Hepatocyte (in vitro differentiated cells): Measurements from ENCODE around the gene MLPH. TPM values are rescaled to one million over a fixed set of nuclear protein-coding genes. Genes with fewer than 3 reads are reported as not detected.

Experiments used
- DNase-seq: peaks from one replicate; pipeline ENCODE4 v3.0.0-alpha.2; 2016; ENCODE audit warnings: low spot score
- H2AFZ ChIP-seq: fragments of 200-600 bp; sonication (generic); 2 replicates; pipeline ENCODE4 v1.6.0; 2016; ENCODE audit warnings: antibody characterized with exemption, mild to moderate bottlenecking
- H3K27ac ChIP-seq: fragments of 200-600 bp; sonication (generic); 2 replicates; pipeline ENCODE4 v1.5.1; 2016; ENCODE audit warnings: mild to moderate bottlenecking
- H3K27me3 ChIP-seq: fragments of 200-600 bp; sonication (generic); 2 replicates; pipeline ENCODE4 v1.6.1; 2016
- H3K36me3 ChIP-seq: fragments of 200-600 bp; sonication (generic); replicated peaks from 2 replicates; pipeline ENCODE4 v1.5.1; 2016; ENCODE audit warnings: low read depth; ENCODE audit not compliant: insufficient read depth
- H3K4me1 ChIP-seq: fragments of 200-600 bp; sonication (generic); 2 replicates; pipeline ENCODE4 v1.5.1; 2016; ENCODE audit warnings: mild to moderate bottlenecking, moderate library complexity; ENCODE audit not compliant: insufficient read depth
- H3K4me2 ChIP-seq: fragments of 200-600 bp; sonication (generic); 2 replicates; pipeline ENCODE4 v1.6.0; 2016
- H3K4me3 ChIP-seq: fragments of 200-600 bp; sonication (generic); 2 replicates; pipeline ENCODE4 v1.5.1; 2016; ENCODE audit warnings: mild to moderate bottlenecking
- H3K79me2 ChIP-seq: fragments of 200-600 bp; sonication (generic); 2 replicates; pipeline ENCODE4 v1.6.0; 2017; ENCODE audit warnings: mild to moderate bottlenecking
- H3K9me2 ChIP-seq: fragments of 200-600 bp; sonication (generic); replicated peaks from 2 replicates; pipeline ENCODE4 v1.6.0; 2017; ENCODE audit warnings: mild to moderate bottlenecking; ENCODE audit not compliant: insufficient read depth
- H3K9me3 ChIP-seq: fragments of 200-600 bp; sonication (generic); 2 replicates; pipeline ENCODE4 v1.5.1; 2016; ENCODE audit warnings: low read depth, mild to moderate bottlenecking
- H4K20me1 ChIP-seq: fragments of 200-600 bp; sonication (generic); 2 replicates; pipeline ENCODE4 v1.6.0; 2016; ENCODE audit warnings: mild to moderate bottlenecking; ENCODE audit not compliant: insufficient read depth, poor library complexity, severe bottlenecking
- CTCF ChIP-seq: fragments of 200-600 bp; sonication (generic); IDR thresholded peaks from 2 replicates; pipeline ENCODE4 v1.5.1; 2016; ENCODE audit warnings: antibody characterized with exemption, mild to moderate bottlenecking; ENCODE audit not compliant: poor library complexity
- EZH2 ChIP-seq: fragments of 200-600 bp; sonication (generic); IDR thresholded peaks from 2 replicates; pipeline ENCODE4 v1.6.1; 2016; ENCODE audit warnings: antibody characterized with exemption, mild to moderate bottlenecking, borderline replicate concordance
- EZH2phosphoT487 ChIP-seq: fragments of 200-600 bp; sonication (generic); IDR thresholded peaks from one replicate; pipeline ENCODE4 v1.6.1; 2018; ENCODE audit warnings: antibody characterized with exemption, mild to moderate bottlenecking, low read depth, moderate library complexity; ENCODE audit not compliant: unreplicated experiment, severe bottlenecking
- WGBS: methylation state at CpG from one replicate; pipeline ENCODE4 v1.1.6; 2016; ENCODE audit warnings: low lambda C conversion rate; ENCODE audit errors: missing lambda C conversion rate; 5-methylcytosine and 5-hydroxymethylcytosine counted together
- polyA plus RNA-seq: library from polyadenylated mRNA; unstranded; fragments of >200 nt; fragmentation: Nextera tagmentation; extraction: Ambion mirVana; gene quantifications from 2 replicates; pipeline ENCODE4 v1.2.1, GENCODE V29; 2016
- total RNA-seq: library from RNA; depleted of rRNA; stranded (reverse); fragments of >200 nt; gene quantifications from 2 replicates; pipeline ENCODE4 v1.2.3, GENCODE V29; 2014

The MLPH gene
- total and polyA plus RNA-seq, 2 experiments from 2014 or later = 6.7 to 12.3 TPM

GRCh38 chr2:237539681-237540080, 52.6 kb downstream of the MLPH start:
- Histone ChIP-seq H3K4me2 (no peak overlapping the region), H3K4me1 (peaks cover 11% of the 10 kb centered on the region), H3K27ac (no peak overlapping the region), H3K4me3 (no peak overlapping the region), H3K9me3 (no peaks in the 10 kb centered on the region), H4K20me1 (no peaks in the 10 kb centered on the region), H3K36me3 (no peaks in the 10 kb centered on the region), H3K27me3 (no peaks in the 10 kb centered on the region), H2AFZ (no peak overlapping the region), H3K79me2 (no peaks in the 10 kb centered on the region), H3K9me2 (no peaks in the 10 kb centered on the region)
- no peak for TF ChIP-seq EZH2phosphoT487
- no peak for TF ChIP-seq CTCF
- TF ChIP-seq EZH2 = no peak
- WGBS = 81% methylated on average over 6 of the region's 6 CpGs
- no peak for DNase-seq

- Histone ChIP-seq H3K4me2 (no peak overlapping the region), H3K9me3 (no peaks in the 10 kb centered on the region), H3K27ac (no peak overlapping the region), H3K27me3 (no peaks in the 10 kb centered on the region), H3K9me2 (no peaks in the 10 kb centered on the region), H2AFZ (no peak overlapping the region), H3K4me3 (no peak overlapping the region), H3K79me2 (no peaks in the 10 kb centered on the region), H3K36me3 (no peaks in the 10 kb centered on the region), H4K20me1 (no peaks in the 10 kb centered on the region), H3K4me1 (peaks cover 11% of the 10 kb centered on the region)
- TF ChIP-seq CTCF (no peak), EZH2phosphoT487 (no peak), EZH2 (no peak)
- 93% methylated on average over 13 of the region's 13 CpGs for WGBS
- no peak for DNase-seq
These were observed 53.2 kb downstream of the MLPH start for GRCh38 chr2:237540223-237540775.

- Histone ChIP-seq H3K4me2 (no peak overlapping the region), H3K9me2 (no peaks in the 10 kb centered on the region), H3K79me2 (no peaks in the 10 kb centered on the region), H3K27ac (no peak overlapping the region), H3K4me1 (peaks cover 11% of the 10 kb centered on the region), H3K36me3 (no peaks in the 10 kb centered on the region), H3K27me3 (no peaks in the 10 kb centered on the region), H4K20me1 (no peaks in the 10 kb centered on the region), H2AFZ (no peak overlapping the region), H3K4me3 (no peak overlapping the region), H3K9me3 (no peaks in the 10 kb centered on the region)
- TF ChIP-seq EZH2 = no peak
- no peak for TF ChIP-seq CTCF
- TF ChIP-seq EZH2phosphoT487 = no peak
- no peak for DNase-seq
- WGBS = 63% methylated on average over 6 of the region's 6 CpGs
These were observed 53.8 kb downstream of the MLPH start for GRCh38 chr2:237540823-237541222.

GRCh38 chr2:237541243-237541642, 54.2 kb downstream of the MLPH start:
- no peak overlapping the region for H3K4me2 ChIP-seq
- DNase-seq = no peak
- H3K4me1 ChIP-seq = peaks cover 11% of the 10 kb centered on the region
- H3K9me2 ChIP-seq = no peaks in the 10 kb centered on the region
- no peaks in the 10 kb centered on the region for H3K9me3 ChIP-seq
- WGBS = 68% methylated on average over 5 of the region's 5 CpGs
- no peak for TF ChIP-seq EZH2phosphoT487
- TF ChIP-seq CTCF = no peak
- TF ChIP-seq EZH2 = no peak
- H3K79me2 ChIP-seq = no peaks in the 10 kb centered on the region
- H4K20me1 ChIP-seq = no peaks in the 10 kb centered on the region
- H3K27me3 ChIP-seq = no peaks in the 10 kb centered on the region
- H3K4me3 ChIP-seq = no peak overlapping the region
- no peak overlapping the region for H3K27ac ChIP-seq
- no peaks in the 10 kb centered on the region for H3K36me3 ChIP-seq
- no peak overlapping the region for H2AFZ ChIP-seq
